SIG-M5 treated with dmso at 0.1 percent for 504 hours (cell line): ENCODE data around the gene XPC.
A peak's percentile ranks its signal among the peaks of the same experiment; 100 is the strongest.

Experiments used
- DNase-seq: peaks from one replicate; lab custom pipeline; 2025; ENCODE audit not compliant: unreplicated experiment; lab: John Stamatoyannopoulos, UW

Gene XPC

DNA sequence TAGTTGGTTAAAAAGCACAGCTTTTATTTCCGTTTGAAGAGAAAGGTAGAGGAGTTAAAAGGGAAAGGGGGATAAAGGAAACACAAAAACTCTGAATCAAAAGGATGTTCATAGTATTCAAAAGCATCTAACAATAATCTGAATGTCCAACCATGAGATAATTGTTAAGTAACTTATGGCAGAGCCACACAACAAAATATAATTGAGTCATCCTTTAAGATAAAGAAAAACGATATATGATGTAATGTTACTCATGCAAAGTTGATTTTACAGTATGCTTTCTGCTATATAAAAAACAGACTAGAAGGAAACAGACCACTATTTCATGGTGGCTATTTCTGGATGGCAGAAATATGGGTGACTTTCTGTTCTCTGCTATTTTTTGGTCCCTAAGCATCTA, 3.9 kb downstream of the XPC start:
- DNase-seq, result no peak

DNA sequence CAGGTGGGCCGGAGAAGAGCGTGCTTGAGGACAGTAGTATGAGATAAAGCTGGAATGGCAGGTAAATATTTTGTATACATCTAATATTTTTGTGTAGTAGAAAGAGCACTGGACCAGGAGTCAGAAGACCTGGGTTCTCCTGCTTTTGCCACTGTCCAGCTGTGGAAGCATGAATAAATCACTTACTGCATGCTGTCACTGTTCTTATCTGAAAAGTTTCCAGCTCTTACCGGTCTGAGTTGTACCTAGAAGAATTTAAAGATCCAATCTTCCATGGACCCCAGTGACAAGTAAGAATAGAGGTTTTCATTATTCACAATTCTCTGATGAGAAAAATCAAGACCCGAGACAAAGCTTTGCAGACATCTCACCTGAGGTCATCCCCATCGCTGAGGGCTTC, 5.9 kb downstream of the XPC start:
- no peak for DNase-seq

DNA sequence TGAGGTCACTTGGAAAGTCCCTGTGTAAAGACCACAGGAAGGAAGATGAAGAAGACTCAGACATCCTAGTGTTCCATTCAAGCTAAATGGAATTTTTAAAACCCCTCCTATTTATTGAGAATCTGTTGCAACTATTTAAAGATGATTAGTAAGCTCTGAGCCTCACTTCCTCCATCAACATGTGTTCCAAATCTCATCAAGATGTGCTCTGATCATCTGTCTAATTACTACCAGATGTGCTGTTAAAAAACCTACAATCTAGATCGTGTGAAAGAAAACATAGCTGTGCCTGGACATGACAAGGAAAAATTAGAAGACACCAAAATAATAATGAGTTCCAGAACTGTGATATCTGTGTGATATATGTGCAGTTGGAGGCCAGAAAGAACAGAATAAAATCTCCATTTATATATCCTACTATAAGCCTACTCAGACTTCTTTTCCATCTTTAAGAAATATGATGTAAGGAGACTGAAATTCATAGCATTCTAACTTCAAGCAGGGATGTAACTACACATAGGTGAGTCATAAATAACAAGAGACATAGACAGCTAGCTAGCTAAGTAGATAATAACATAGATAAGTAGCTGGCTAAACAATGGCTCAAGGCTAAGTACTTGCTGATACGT, 7.8 kb downstream of the XPC start:
- DNase-seq, result peak; percentile 12

DNA sequence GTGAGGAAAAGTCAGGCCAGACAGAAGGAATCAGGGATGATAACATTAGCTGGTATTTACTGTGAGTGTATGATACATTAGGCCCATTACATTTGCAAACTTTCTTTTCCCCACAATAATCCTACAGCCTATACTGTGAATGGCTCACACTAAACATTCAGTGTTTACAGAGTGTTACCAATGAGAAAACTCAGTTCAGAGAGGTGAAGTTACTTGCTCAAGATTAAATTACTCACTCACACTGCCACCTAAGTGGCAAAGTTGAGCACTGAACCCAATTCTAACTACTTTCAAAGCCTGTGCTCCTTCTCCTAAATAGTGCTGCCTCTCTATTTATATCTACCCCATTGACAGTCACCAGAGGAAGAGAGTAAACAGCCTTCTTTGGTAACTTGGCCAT, 8.5 kb downstream of the XPC start:
- no peak for DNase-seq

DNA sequence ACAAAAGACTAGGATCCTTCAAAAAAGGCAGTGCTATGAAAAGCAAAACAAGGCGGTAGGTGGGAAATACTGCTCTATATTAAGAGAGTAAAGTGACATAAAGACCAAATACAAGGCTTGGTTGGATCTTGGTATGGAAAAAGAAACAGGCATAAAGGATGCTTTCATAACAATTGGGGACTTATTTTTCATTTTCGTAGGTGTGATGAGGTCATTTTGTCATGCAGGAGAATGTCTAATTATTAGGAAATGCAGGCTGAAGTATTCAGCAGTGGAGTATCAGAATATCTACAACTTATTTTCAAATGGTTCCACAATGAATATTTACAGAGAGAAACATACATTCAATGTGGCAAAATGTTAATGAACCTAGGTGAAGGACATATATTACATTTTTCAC, 9.0 kb downstream of the XPC start:
- DNase-seq, result no peak

DNA sequence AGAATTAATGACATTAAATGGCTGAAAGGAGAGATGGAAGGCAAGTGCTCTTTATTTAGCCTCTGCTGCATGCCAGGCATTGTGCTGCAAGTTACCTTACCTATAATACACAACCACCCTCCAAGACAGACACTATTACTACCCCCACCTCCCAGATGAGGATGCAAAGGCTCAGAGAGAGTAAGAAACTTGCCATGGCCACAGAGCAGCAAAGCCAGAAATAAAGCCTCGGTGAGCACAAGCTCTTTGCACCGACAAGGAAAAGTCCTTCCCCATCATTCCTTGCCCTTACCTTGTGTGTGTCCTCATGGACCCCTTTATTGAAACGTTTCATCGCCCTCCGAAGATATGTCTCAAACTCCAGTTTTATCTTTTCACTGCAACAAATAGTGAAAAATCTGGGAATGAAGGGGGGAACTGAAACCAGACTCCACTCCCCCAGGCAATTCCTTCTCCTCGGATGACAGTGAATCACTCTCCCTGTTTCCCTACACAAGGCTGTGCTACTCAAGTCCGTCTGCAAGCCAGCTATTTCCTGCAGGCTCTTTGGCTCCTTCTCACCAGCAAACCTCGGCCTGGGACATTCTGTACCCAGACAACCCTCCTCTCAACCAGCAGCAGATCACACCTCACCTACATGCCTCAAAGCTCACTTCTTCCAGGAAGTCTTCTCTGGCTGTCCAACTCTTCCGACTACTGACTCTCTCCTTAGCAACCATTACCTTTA, 11.4 kb downstream of the XPC start:
- no peak for DNase-seq

DNA sequence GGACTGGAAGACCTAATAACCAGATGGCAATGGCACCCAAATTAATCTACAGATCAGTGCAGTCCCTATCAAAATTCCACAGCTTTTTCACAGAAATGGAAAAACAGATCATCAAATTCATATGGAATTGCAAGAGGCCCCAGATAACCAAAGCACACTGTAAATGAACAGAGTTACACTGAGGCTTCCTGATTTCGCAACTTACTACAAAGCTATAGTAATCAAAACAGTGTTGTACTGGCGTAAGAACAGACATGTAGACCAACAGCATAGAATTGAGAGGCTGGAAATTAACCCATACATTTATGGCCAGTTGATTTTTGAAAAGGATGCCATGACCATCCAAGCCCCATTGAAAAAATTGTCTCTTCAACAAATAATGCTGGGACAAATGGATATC, 16.2 kb downstream of the XPC start:
- DNase-seq, result peak; percentile 53

DNA sequence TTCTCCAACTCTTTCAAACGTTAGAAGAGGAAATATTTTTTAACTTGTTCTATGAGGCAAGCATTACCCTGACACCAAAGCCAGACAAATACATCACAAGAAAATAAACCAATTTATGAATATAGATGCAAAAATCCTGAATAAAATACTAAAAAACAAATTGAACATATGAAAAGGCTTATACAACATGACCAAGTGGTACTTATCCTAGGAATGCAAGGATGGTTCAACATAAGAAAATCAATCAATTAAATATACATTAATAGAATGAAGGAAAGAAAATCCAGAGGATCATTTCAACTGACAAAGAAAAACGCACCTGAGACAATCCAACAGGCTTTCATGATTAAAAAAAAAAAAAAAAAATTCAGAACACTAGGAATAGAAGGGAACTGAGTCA, 17.1 kb downstream of the XPC start:
- no peak for DNase-seq

DNA sequence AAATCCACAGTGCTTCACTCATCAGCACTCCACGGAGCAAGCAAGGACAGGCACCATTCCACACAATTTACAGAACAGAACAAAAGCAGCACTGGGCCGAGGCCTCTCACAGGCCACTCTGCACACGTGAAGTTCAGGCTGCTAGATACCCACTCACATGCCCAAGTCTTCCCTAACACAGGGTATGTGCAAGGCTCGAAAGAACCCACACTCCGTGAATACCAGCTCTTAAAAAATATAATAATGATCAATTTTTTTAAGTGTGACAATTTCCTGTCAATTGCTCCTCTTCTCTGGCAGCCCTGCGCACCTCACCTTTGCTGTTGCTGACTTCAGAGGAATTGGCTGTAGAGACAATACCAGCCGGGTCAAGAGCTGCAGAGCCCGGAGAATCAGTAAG, 19.0 kb downstream of the XPC start:
- no peak for DNase-seq

DNA sequence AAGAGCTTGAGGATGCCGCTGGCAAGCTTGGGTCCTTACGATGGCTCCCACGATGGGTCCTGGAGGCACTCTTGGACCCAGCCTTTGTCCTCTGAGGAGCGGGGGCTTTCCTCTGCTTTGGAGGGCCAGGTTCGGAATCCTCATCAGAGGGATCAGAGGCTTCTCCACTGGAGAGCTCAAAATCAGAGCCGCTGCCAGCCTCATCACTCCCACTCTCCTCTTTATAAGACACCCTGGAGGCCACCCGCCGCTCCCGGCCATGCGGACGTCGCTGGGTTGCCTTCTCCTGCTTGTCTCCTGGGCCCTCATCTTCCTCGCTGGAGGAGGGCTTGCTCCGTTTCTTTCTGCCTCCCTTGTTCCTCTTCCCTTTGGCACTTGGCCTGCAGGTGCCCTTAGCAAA, 20.0 kb downstream of the XPC start:
- DNase-seq, result no peak

DNA sequence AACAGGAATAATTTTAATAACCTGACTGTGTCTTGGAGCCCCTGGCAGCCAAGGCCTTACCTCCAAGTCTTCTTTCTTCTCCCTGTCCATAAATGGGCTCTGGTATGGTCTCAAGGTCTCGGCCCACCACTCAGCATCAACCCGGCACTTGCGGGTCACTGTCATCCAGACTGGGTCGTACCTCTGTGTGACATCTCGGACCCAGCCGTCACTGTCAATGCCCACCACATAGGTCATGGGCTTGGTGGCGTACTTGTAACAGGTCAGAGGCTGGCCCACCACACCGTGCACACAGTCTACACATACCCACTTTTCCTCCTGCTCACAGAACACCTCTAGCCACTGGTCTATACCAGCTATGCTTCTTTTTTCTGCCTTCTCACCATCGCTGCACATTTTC, 20.4 kb downstream of the XPC start:
- no peak for DNase-seq

DNA sequence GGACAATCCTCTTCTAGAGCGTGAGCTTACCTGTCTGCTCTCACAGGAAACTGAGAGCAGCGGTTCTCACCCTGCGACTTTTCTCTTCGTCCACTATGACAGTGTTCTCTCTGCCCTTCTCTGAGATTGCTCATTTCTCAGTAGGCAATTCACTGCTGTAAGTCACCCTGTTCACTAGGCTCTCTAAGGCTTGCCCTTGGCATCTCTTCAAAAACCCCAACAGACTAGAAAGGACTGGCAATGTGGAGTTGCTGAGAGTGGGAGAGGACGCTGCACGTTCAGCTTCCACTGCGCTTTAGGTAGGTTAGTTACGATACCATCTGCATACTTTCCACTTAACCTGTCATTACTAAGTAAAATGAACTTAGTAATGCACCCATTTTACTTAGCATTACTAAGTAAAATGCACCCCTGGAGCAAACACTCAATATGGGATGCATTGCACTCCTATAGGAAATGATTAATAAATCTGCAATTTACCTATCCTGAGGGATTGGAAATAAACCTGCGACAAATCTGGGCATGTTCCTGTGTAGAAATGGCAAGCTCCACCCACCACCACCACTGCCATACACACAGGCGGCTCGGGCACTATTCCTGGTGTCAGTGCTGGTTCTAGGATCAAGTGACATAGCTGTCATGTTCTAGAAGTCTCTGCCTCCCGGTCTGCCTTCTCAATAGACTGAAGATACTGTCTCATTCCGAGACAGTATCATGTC, 21.4 kb downstream of the XPC start:
- DNase-seq, result no peak

DNA sequence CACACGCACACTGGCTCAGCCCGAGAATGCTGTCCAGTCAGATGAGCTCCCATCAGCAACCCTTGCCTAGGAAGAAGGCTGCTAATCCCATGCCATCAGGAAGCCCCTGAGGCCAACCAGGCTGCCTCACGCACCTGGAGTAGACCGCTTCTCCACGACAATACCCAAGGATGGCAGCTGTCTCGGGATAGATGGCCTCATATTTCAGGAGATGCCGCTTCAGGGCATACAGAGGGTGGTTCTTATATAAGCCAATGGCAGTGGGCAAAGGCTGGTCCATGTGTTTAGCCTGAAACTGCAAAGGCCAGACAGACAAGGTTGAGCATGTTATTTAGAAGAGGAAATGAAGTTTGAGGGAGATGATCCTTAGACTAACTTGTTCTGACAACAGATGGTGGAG, 22.2 kb downstream of the XPC start:
- DNase-seq, result no peak

DNA sequence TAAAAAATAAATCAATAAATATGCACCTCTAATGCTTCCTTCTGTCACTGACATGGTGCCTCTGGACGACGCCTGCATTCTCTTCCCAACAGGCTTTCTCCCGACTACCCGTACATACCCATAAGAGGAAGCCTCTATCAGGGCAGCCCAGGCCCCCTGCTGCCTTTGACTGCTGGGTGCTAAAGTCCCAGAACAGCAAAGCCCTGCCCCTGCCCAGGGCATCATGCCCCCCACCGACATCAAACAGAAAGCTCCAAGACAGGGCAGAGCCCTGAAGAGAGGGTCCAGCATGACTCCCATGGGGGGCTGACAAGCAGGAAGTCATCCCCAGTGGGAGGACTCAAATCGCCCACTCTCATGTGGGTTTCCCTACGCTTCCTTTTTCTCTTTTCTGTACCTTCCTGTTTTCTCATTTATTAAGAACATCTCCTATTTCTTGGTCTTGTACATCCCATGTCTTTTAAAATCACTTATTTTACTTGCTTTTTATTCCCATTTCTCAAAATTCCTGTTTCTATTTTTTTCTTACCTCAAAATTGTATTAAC, 23.4 kb downstream of the XPC start:
- DNase-seq, result no peak

DNA sequence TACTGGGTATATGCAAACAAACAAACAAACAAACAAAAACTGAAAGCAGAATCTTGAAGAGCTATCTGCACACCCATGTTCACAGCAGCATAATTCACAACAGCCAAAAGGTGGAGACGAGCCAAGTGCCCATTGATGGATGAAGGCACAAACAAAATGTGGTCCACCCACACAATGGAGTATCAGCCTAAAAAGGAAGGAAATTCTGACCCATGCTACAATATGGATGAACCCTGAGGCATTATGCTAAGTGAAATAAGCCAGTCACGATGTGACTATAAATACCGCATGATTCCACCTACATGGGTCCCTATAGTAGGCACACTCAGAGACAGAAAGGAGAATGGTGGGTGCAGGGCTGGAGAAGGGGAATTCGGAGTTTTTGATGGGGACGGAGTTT, 24.1 kb downstream of the XPC start:
- no peak for DNase-seq

DNA sequence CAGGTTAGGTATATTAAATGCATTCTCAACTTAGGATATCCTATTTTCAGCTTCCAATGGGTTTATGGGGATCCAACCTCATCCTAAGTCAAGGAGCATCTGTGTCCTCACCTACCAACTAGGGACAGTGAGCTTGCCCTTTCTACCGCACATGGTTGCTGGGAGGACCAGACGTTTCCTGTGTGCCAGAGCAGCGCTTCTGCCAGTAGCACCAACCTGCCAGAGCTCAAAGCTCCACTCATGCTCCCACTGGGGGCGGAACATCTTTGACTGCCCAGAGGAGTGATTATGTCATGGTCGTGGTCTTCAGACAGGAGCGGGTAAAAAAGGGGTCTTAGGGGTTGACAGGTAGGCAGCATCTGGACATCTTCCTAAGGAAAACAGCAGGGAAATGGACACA, 24.7 kb downstream of the XPC start:
- DNase-seq, result no peak

DNA sequence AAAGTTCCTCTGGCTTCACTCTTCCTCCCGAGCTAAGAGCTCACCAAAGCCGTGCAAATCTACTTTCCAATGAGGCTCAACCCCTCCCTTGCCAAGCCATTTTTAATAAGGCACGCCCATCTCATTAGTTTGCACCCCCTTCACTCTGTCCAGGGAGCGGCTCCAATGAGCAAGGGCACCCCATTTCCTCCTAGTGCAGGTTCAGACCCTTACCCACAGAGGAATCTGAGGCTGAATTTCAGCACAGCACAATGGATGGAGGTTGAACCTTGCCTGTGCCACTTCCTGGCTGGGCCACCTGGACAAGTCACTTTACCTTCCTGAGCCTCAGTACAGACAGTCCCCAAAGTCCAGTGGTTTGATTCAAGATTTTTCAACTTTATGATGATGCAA, 25.4 kb downstream of the XPC start:
- no peak for DNase-seq

DNA sequence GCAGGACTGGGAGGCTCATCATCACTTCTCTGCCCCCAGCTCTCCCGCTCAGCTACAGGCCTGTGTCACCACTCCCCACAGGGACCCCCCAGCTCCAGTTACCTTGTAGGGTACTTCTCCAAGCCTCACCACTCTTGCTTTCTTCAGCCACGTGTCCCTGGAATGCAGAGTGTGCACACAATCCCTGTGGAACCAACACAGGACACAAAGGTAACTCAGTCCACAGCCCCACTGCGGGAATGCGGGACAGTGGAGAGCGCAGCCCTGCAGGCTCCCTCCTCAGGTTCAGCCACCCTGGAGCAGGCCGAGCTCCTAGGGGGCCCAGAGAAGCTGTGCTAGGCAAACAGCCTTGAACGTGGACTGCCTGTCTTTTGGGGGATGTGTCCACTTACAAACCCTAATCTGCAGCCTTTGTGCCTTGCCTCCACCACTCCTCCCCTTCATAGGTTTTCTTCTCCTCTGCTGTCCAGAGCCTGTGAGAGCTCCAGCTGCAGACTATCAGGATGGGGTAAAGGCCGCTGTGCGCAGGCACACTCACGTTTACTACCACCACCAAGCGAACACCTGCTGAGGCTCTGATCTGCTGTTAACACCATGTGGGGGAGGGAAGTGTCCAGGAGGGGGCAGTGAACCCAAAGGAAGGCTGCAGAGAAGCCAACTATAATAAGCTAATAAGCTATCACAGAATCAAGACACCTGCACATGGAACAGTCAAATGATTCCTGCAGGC, 26.0 kb downstream of the XPC start:
- no peak for DNase-seq

DNA sequence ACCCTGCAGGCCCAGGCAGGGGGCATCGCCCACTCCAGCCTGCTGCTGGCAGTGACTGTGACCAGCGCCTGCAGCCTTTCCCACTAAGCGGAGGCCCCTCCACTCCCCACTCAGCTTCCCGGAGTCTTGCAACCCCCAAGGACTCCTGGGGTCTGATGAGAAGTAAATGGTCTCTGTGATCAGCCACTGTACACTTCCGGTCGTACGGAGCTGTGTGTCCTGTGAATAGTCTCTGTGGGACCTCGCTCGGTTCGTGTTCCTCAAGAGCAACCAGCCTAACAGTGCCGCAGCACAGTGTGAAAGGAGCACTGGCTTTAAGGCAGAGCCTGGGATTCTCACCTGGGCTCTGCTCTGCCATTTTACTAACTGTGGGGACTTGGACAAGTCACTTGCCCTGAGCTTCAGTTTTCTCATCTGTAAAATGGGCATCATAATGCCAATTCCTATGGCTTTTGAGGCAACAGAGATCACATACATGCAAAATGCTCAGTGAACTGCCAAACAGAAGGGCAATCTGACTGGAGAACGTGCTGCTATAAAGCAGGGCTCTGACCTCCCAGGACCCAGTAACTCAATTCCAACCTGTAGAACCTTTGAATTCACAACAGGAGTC, 26.8 kb downstream of the XPC start:
- DNase-seq, result no peak

DNA sequence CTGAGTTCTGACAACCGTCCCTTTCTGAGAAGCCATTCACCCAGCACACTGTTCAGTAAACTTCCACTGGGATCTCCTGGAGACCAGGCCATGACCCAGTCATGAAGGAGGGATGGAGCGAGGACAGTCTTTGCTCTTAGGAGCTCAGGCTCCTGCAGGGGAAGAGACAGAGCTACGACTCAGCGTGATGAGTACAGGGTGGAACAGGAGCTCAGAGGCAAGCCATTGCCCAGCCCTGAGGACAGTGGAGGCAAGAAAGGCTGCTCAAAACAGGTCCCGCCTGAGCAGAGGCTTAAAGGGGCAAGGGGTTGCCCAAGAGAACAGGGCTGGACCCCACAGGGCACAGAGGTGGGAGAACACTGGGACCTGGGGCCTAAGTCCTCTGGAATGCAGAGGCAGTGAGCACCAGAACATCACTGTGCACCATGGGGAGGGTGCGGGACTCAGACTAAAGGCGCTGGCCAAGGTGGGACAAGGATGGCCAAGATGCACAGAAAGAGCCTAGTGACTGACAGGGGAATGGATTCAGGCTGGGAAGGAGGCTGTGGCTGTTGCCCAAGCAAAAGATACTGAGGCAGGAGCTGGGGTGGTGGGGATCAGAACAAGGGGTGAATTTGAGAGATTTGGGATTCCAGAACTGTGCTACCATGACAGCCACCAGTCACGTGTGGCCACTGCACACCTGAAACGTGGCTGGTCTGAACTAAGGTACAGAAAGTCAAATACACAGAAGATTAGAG, 27.7 kb downstream of the XPC start:
- no peak for DNase-seq
